Measurements from ENCODE around the gene SORCS2.

The SORCS2 gene

GRCh38 chr4:7168106-7168505 is 24.2 kb upstream of the SORCS2 start:
- no peak for TF ChIP-seq SIN3A (IDR thresholded peaks at IDR 0.05; ENCODE audit: borderline replicate concordance, insufficient read depth, low read length)
- no peak for TF ChIP-seq POLR2AphosphoS5 (IDR thresholded peaks at IDR 0.05; ENCODE audit: low read depth, low read length)
- TF ChIP-seq TAF1 (IDR thresholded peaks at IDR 0.05; ENCODE audit: borderline replicate concordance, insufficient read depth, low read length) = no peak

- no peak for TF ChIP-seq SIN3A (IDR thresholded peaks at IDR 0.05; ENCODE audit: borderline replicate concordance, insufficient read depth, low read length)
- no peak for TF ChIP-seq TAF1 (IDR thresholded peaks at IDR 0.05; ENCODE audit: borderline replicate concordance, insufficient read depth, low read length)
- no peak for TF ChIP-seq FOXP2 (optimal IDR thresholded peaks at IDR 0.05; ENCODE audit: borderline replicate concordance, extremely low read depth, extremely low read length, insufficient read depth)
- no peak for TF ChIP-seq POLR2AphosphoS5 (IDR thresholded peaks at IDR 0.05; ENCODE audit: low read depth, low read length)
- no peak for TF ChIP-seq REST (IDR thresholded peaks at IDR 0.05; ENCODE audit: insufficient read depth in 1 of 2, low read depth in 2 of 2, low read length in 2 of 2)
Measured at GRCh38 chr4:7169134-7169533, 23.2 kb upstream of the SORCS2 start.

GRCh38 chr4:7170012-7170411 is 22.3 kb upstream of the SORCS2 start:
- TF ChIP-seq REST (IDR thresholded peaks at IDR 0.05; ENCODE audit: insufficient read depth in 1 of 2, low read depth in 2 of 2, low read length in 2 of 2) (no peak), TAF1 (IDR thresholded peaks at IDR 0.05; ENCODE audit: borderline replicate concordance, insufficient read depth, low read length) (no peak), POLR2AphosphoS5 (IDR thresholded peaks at IDR 0.05; ENCODE audit: low read depth, low read length) (no peak), FOXP2 (optimal IDR thresholded peaks at IDR 0.05; ENCODE audit: borderline replicate concordance, extremely low read depth, extremely low read length, insufficient read depth) (no peak), SIN3A (IDR thresholded peaks at IDR 0.05; ENCODE audit: borderline replicate concordance, insufficient read depth, low read length) (no peak)

GRCh38 chr4:7171191-7171900 is 21.0 kb upstream of the SORCS2 start:
- no peak for TF ChIP-seq REST (IDR thresholded peaks at IDR 0.05; ENCODE audit: insufficient read depth in 1 of 2, low read depth in 2 of 2, low read length in 2 of 2)
- no peak for TF ChIP-seq SIN3A (IDR thresholded peaks at IDR 0.05; ENCODE audit: borderline replicate concordance, insufficient read depth, low read length)
- no peak for TF ChIP-seq FOXP2 (optimal IDR thresholded peaks at IDR 0.05; ENCODE audit: borderline replicate concordance, extremely low read depth, extremely low read length, insufficient read depth)
- TF ChIP-seq TAF1 (IDR thresholded peaks at IDR 0.05; ENCODE audit: borderline replicate concordance, insufficient read depth, low read length) = no peak
- TF ChIP-seq POLR2AphosphoS5 (IDR thresholded peaks at IDR 0.05; ENCODE audit: low read depth, low read length) = no peak

GRCh38 chr4:7172508-7172907 is 19.8 kb upstream of the SORCS2 start:
- TF ChIP-seq FOXP2 (optimal IDR thresholded peaks at IDR 0.05; ENCODE audit: borderline replicate concordance, extremely low read depth, extremely low read length, insufficient read depth) (no peak), POLR2AphosphoS5 (IDR thresholded peaks at IDR 0.05; ENCODE audit: low read depth, low read length) (no peak), SIN3A (IDR thresholded peaks at IDR 0.05; ENCODE audit: borderline replicate concordance, insufficient read depth, low read length) (no peak), REST (IDR thresholded peaks at IDR 0.05; ENCODE audit: insufficient read depth in 1 of 2, low read depth in 2 of 2, low read length in 2 of 2) (no peak), TAF1 (IDR thresholded peaks at IDR 0.05; ENCODE audit: borderline replicate concordance, insufficient read depth, low read length) (no peak)

Measured in PFSK-1 (cell line).